Astrocyte (in vitro differentiated cells and primary cell): ENCODE results near the gene TMEM89. TPM values are rescaled to one million over a fixed set of nuclear protein-coding genes. Genes with fewer than 3 reads are reported as not detected.

Experiments used
- DNase-seq: peaks from one replicate; pipeline ENCODE4 v3.0.0-alpha.2; 2010; ENCODE audit warnings: low read depth
- FAIRE-seq: peaks from 2 replicates; lab custom pipeline; 2011; peaks lifted over from hg19 to GRCh38; lab: Jason Lieb, UNC
- H2AFZ ChIP-seq: 2 replicates; pipeline ENCODE4 v1.6.0; 2012; ENCODE audit warnings: low read depth, low read length, inconsistent platforms
- H3K27ac ChIP-seq: 2 replicates; pipeline ENCODE4 v1.5.1; 2011; ENCODE audit warnings: low read depth, low read length, inconsistent platforms
- H3K27me3 ChIP-seq: 2 replicates; pipeline ENCODE4 v1.6.0; 2011; ENCODE audit warnings: low read length, inconsistent platforms; ENCODE audit not compliant: insufficient read depth
- H3K36me3 ChIP-seq: 2 replicates; pipeline ENCODE4 v1.5.1; 2011; ENCODE audit warnings: low read length, inconsistent platforms; ENCODE audit not compliant: insufficient read depth
- H3K4me1 ChIP-seq: 2 replicates; pipeline ENCODE4 v1.5.1; 2011; ENCODE audit warnings: low read length, inconsistent platforms; ENCODE audit not compliant: insufficient read depth
- H3K4me2 ChIP-seq: 2 replicates; pipeline ENCODE4 v1.6.0; 2012; ENCODE audit warnings: low read length, inconsistent platforms
- H3K4me3 ChIP-seq: 2 replicates; pipeline ENCODE4 v1.5.1; 2011; ENCODE audit warnings: low read depth, mild to moderate bottlenecking, low read length, inconsistent platforms; ENCODE audit not compliant: insufficient read depth
- H3K79me2 ChIP-seq: 2 replicates; pipeline ENCODE4 v1.6.0; 2012; ENCODE audit warnings: mild to moderate bottlenecking, low read length, inconsistent platforms; ENCODE audit not compliant: insufficient read depth
- H3K9ac ChIP-seq: 2 replicates; pipeline ENCODE4 v1.6.0; 2012; ENCODE audit warnings: mild to moderate bottlenecking, low read length, inconsistent platforms
- H3K9me3 ChIP-seq: 2 replicates; pipeline ENCODE4 v1.5.1; 2012; ENCODE audit warnings: low read depth, mild to moderate bottlenecking, low read length, inconsistent platforms; ENCODE audit not compliant: insufficient read depth
- H4K20me1 ChIP-seq: 2 replicates; pipeline ENCODE4 v1.6.0; 2012; ENCODE audit warnings: low read length, inconsistent platforms; ENCODE audit not compliant: insufficient read depth
- H3K27ac Mint-ChIP-seq: one replicate; pipeline ENCODE4 v1.8.0; 2021; ENCODE audit warnings: mild to moderate bottlenecking, mixed read lengths; ENCODE audit not compliant: unreplicated experiment
- H3K27me3 Mint-ChIP-seq: one replicate; pipeline ENCODE4 v1.8.0; 2021; ENCODE audit warnings: low read depth, mixed read lengths; ENCODE audit not compliant: unreplicated experiment
- H3K36me3 Mint-ChIP-seq: one replicate; pipeline ENCODE4 v1.8.0; 2021; ENCODE audit warnings: low read depth, mixed read lengths; ENCODE audit not compliant: unreplicated experiment
- H3K4me1 Mint-ChIP-seq: one replicate; pipeline ENCODE4 v1.8.0; 2021; ENCODE audit warnings: low read depth, mixed read lengths; ENCODE audit not compliant: unreplicated experiment
- H3K4me3 Mint-ChIP-seq: one replicate; pipeline ENCODE4 v1.8.0; 2021; ENCODE audit warnings: mild to moderate bottlenecking, moderate library complexity, mixed read lengths; ENCODE audit not compliant: unreplicated experiment
- H3K9me3 Mint-ChIP-seq: one replicate; pipeline ENCODE4 v1.8.0; 2021; ENCODE audit warnings: mild to moderate bottlenecking, mixed read lengths; ENCODE audit not compliant: unreplicated experiment
- CTCF ChIP-seq: IDR thresholded peaks from 2 replicates; pipeline ENCODE4 v1.5.1; 2011; ENCODE audit warnings: low read depth, mild to moderate bottlenecking, inconsistent platforms, low read length, moderate library complexity; ENCODE audit not compliant: insufficient read depth
- EZH2 ChIP-seq: IDR thresholded peaks from 2 replicates; pipeline ENCODE4 v1.6.1; 2012; ENCODE audit warnings: mild to moderate bottlenecking, low read length, inconsistent platforms; ENCODE audit not compliant: insufficient read depth
- total RNA-seq: library from RNA; stranded (reverse); gene quantifications from 2 replicates; pipeline ENCODE4 v1.2.1, GENCODE V29; 2021

Gene TMEM89
- total RNA-seq, 1 donor from 2014 or later: 0.36 TPM

GRCh38 chr3:48598323-48599076 lies 23.1 kb downstream of the TMEM89 start:
- no peak overlapping the region for H3K4me3 Mint-ChIP-seq
- H3K36me3 ChIP-seq: peaks cover 32% of the 10 kb centered on the region
- H3K36me3 Mint-ChIP-seq: peaks cover 16% of the 10 kb centered on the region
- H3K27ac Mint-ChIP-seq: peak overlapping the region; percentile 89
- TF ChIP-seq EZH2 (no peak), CTCF (no peak)
- H3K9me3 ChIP-seq: no peaks in the 10 kb centered on the region
- H3K27me3 Mint-ChIP-seq: no peaks in the 10 kb centered on the region
- peaks cover 48% of the 10 kb centered on the region for H3K4me1 Mint-ChIP-seq
- H3K79me2 ChIP-seq: peaks cover 21% of the 10 kb centered on the region
- H3K9ac ChIP-seq: peak overlapping the region; percentile 79
- peak overlapping the region; percentile 92 for H3K27ac ChIP-seq
- H3K27me3 ChIP-seq: no peaks in the 10 kb centered on the region
- peak overlapping the region; percentile 74 for H3K4me2 ChIP-seq
- H4K20me1 ChIP-seq: peaks cover 12% of the 10 kb centered on the region
- H2AFZ ChIP-seq: no peak overlapping the region
- H3K4me1 ChIP-seq: peaks cover 65% of the 10 kb centered on the region
- FAIRE-seq: peak; percentile 93
- H3K4me3 ChIP-seq: peak overlapping the region; percentile 26
- DNase-seq: peak; percentile 74
- H3K9me3 Mint-ChIP-seq: no peaks in the 10 kb centered on the region

- H3K9me3 ChIP-seq: no peaks in the 10 kb centered on the region
- no peak overlapping the region for H2AFZ ChIP-seq
- H3K4me3 ChIP-seq: no peak overlapping the region
- peaks cover 23% of the 10 kb centered on the region for H3K36me3 ChIP-seq
- no peak for FAIRE-seq
- Mint-ChIP-seq H3K9me3 (peaks cover 2% of the 10 kb centered on the region), H3K36me3 (peaks cover 22% of the 10 kb centered on the region), H3K27me3 (no peaks in the 10 kb centered on the region), H3K27ac (peak overlapping the region; percentile 89), H3K4me3 (no peak overlapping the region), H3K4me1 (peaks cover 48% of the 10 kb centered on the region)
- peaks cover 32% of the 10 kb centered on the region for H3K79me2 ChIP-seq
- no peak for TF ChIP-seq EZH2
- no peak for TF ChIP-seq CTCF
- H3K4me2 ChIP-seq: peak overlapping the region; percentile 74
- H3K27ac ChIP-seq: peak overlapping the region; percentile 92
- no peak for DNase-seq
- H3K27me3 ChIP-seq: no peaks in the 10 kb centered on the region
- H3K9ac ChIP-seq: peak overlapping the region; percentile 79
- peaks cover 9% of the 10 kb centered on the region for H4K20me1 ChIP-seq
- H3K4me1 ChIP-seq: peaks cover 75% of the 10 kb centered on the region
Measured at GRCh38 chr3:48597408-48597800, 24.2 kb downstream of the TMEM89 start.
